Heart left ventricle (tissue), 16 donors: ENCODE measurements around the gene TBC1D10B. TPM values are rescaled to one million over a fixed set of nuclear protein-coding genes. Genes with fewer than 3 reads are reported as not detected.
A peak's percentile ranks its signal among the peaks of the same experiment; 100 is the strongest.

ENCODE experiments used
- ATAC-seq, 4 donors: fragments of 200-7000 bp; cut with Tn5 transposase; one replicate each; pipeline ENCODE4 v1.9.1; 2020 to 2022; ENCODE audit warnings: moderate library complexity in 4 of 4, mild to moderate bottlenecking in 3 of 4, moderate number of reproducible peaks in 1 of 4
- DNase-seq, 5 donors: peaks; one replicate each; pipeline ENCODE4 v3.0.0-alpha.2; 2020
- H3K27ac ChIP-seq, 12 donors: fragments of 200-600 bp; sonication (generic) in 4 of 12; one replicate each; pipeline versions ENCODE4 v1.5.0 to v1.8.0; 2016 to 2022; ENCODE audit warnings: mild to moderate bottlenecking in 2 of 12
- H3K27me3 ChIP-seq, 9 donors: fragments of 200-600 bp; sonication (generic) in 2 of 9; one replicate each; pipeline versions ENCODE4 v1.5.1 to v1.8.0; 2016 to 2022; ENCODE audit warnings: mild to moderate bottlenecking in 3 of 9
- H3K36me3 ChIP-seq, 9 donors: fragments of 200-600 bp; sonication (generic) in 2 of 9; one replicate each; pipeline versions ENCODE4 v1.5.0 to v1.8.0; 2018 to 2022; ENCODE audit warnings: mild to moderate bottlenecking in 2 of 9
- H3K4me1 ChIP-seq, 12 donors: fragments of 200-600 bp; sonication (generic) in 4 of 12; one replicate each; pipeline versions ENCODE4 v1.5.0 to v1.8.0; 2016 to 2022; ENCODE audit warnings: mild to moderate bottlenecking in 3 of 12
- H3K4me3 ChIP-seq, 12 donors: fragments of 200-600 bp; sonication (generic) in 4 of 12; one replicate each; pipeline versions ENCODE4 v1.5.0 to v1.8.0; 2017 to 2022; ENCODE audit warnings: mild to moderate bottlenecking in 9 of 12, moderate library complexity in 4 of 12
- H3K9me3 ChIP-seq, 12 donors: fragments of 200-600 bp; sonication (generic) in 4 of 12; one replicate each; pipeline versions ENCODE4 v1.5.0 to v1.8.0; 2016 to 2022; ENCODE audit warnings: mild to moderate bottlenecking in 1 of 12
- POLR2A ChIP-seq, 2 donors: fragments of 450-650 bp; IDR thresholded peaks; one replicate each; pipeline ENCODE4 v1.6.1; 2017; ENCODE audit warnings: antibody characterized with exemption in 2 of 2, mild to moderate bottlenecking in 2 of 2, moderate library complexity in 2 of 2
- WGBS, 4 donors: extraction: QIAGEN DNeasy Blood & Tissue Kit in 2 of 4; methylation state at CpG; one replicate each; pipeline versions ENCODE4 v1.1.5 to v1.1.7; 2013 to 2018; 5-methylcytosine and 5-hydroxymethylcytosine counted together
- intact Hi-C, 10 donors: fragments of 100-400 bp; cut with DNase I; formaldehyde crosslinking; loops; one replicate each; pipeline versions ENCODE4 v1.11.1 to v1.14.2; 2022
- polyA plus RNA-seq, 2 donors: library from polyadenylated mRNA; stranded (reverse); fragments of 200-250 nt; gene quantifications; one replicate each; pipeline ENCODE4 v1.2.3, GENCODE V29; 2013
- total RNA-seq, 9 donors: library from RNA; depleted of rRNA in 2 of 9; stranded (reverse); fragments of >200 nt in 2 of 9; fragmentation: NEBNext Ultra II Directional in 3 of 9; extraction: Animal tissue kit (Norgen Biotek cat#: 25700) in 3 of 9; gene quantifications; one replicate each; pipeline versions ENCODE4 v1.1.0 to v1.2.4, GENCODE V29; 2016 to 2023
- TF ChIP-seq, protein P1 (sequence below), 12 donors: fragments of 200-600 bp; sonication (generic) in 4 of 12; IDR thresholded peaks; one replicate each; pipeline versions ENCODE4 v1.5.0 to v1.8.0; 2018 to 2022; ENCODE audit warnings: antibody characterized with exemption in 12 of 12, mild to moderate bottlenecking in 5 of 12
- donor health status: ischemic (EF 13 %, LVEDD 7.1; RV severe dilation, severe dysfunction).
- donor health status: healthy with polysubstance abuse.
- donor health status: DM: no; HTN: yes; CAD: no.
- donor health status: DM: no; HTN: no; CAD: no.
- donor health status: ischemic (EF 25% LVEDD 6.9; RV normal size, moderate dysfunction).
- donor health status: ischemic (EF 25% LVEDD 5.7; RV mildly dilated, moderate dysfunction).
- donor health status: healthy.
- donor health status: DM: yes; HTN: yes; CAD: no.
- donor health status: ischemic (EF 35%, LVEDD 5.7; RV mildly dilated, moderate dysfunction).
- donor health status: nonischemic (EF 11% LVEDD 7.7; RV severe dilation, severe dysfunction).
- donor health status: DM: yes; HTN: yes; CAD: no.
- donor health status: PGD.
- donor health status: ischemic (EF 29% LVEDD 5.4; RV normal size, mild dysfunction).
- donor health status: nonischemic (EF 23%, LVEDD 6.1; RV moderate dilation, normal function).

The TBC1D10B gene
- total and polyA plus RNA-seq, 11 donors, result 16.9 to 40.0 (median 24.2) TPM

DNA sequence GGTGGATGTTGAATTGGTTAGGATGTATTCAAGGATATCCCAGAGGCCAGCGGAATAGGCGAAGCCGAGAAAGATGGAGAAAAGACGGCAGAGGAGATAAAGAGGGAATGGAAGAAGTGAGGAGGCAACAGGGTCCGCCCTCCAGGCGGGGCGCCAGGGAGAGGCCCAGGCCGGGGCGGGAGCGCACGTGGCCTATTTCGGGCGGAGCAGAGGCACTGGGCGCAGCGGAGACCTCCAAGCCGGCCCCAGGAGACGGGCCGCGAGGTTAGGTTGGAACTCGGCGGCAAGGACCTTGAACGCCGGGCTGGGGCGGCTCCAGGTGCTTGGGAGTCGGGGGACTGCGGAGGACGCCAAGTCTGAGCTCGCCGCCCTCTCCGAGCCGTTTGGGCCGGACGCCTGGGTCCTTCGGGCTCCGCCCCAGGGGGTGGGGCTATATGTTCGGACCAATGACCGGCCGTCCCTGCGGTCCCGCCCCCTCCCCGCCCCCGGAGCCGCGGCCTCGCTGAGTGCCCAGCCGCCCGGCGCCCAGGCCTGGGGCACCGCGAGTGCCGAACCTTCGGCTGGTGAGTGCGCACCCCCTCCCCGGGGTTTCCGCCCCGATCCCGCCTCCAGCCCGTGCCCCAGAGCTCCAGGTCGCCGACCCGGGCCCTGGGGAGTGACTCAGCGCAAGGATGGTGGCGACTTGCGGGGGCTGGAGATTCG lies 37.0 kb upstream of the TBC1D10B start, which contains the start of gene ZNF771:
TSS of gene ZNF771 (plus strand) at position 505 of the 702 bp plus-strand sequence. CDS start 448 bp downstream, outside the sequence.
- no peaks in the 10 kb centered on the region for H3K27me3 ChIP-seq
- H3K9me3 ChIP-seq, result no peaks in the 10 kb centered on the region
- intact Hi-C loops, result loop anchor here in 4 of 10 donors (2.0 to 10.0 kb wide), 6 partner anchors 28 to 335 kb away; partner anchors contain the start of genes TBX6 (in 2 of the 4) and YPEL3 (in 1 of the 4)
- H3K27ac ChIP-seq, result peak within 1 kb of the TSS; percentile 61 to 93 (median 85)
- TF ChIP-seq POLR2A (IDR thresholded peaks at IDR 0.05), result peak in 1 of 2 donors; percentile 59
- TF ChIP-seq, protein P1, sequence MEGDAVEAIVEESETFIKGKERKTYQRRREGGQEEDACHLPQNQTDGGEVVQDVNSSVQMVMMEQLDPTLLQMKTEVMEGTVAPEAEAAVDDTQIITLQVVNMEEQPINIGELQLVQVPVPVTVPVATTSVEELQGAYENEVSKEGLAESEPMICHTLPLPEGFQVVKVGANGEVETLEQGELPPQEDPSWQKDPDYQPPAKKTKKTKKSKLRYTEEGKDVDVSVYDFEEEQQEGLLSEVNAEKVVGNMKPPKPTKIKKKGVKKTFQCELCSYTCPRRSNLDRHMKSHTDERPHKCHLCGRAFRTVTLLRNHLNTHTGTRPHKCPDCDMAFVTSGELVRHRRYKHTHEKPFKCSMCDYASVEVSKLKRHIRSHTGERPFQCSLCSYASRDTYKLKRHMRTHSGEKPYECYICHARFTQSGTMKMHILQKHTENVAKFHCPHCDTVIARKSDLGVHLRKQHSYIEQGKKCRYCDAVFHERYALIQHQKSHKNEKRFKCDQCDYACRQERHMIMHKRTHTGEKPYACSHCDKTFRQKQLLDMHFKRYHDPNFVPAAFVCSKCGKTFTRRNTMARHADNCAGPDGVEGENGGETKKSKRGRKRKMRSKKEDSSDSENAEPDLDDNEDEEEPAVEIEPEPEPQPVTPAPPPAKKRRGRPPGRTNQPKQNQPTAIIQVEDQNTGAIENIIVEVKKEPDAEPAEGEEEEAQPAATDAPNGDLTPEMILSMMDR (IDR thresholded peaks at IDR 0.05), result peak in 3 of 12 donors; percentile 15 to 18 (median 15)
- peaks cover 0 to 13% (median 8%) of the 10 kb centered on the region in 9 donors for H3K36me3 ChIP-seq
- 0 to 1% (median 0%) methylated on average over 25 to 65 of the region's 65 CpGs for WGBS, 4 donors
- peak; percentile 94 to 97 (median 94) for DNase-seq
- ATAC-seq, result peak; percentile 83 to 97 (median 96)
- H3K4me1 ChIP-seq, result peaks cover 0 to 33% (median 17%) of the 10 kb centered on the region in 12 donors
- peak within 1 kb of the TSS; percentile 54 to 96 (median 76) for H3K4me3 ChIP-seq

DNA sequence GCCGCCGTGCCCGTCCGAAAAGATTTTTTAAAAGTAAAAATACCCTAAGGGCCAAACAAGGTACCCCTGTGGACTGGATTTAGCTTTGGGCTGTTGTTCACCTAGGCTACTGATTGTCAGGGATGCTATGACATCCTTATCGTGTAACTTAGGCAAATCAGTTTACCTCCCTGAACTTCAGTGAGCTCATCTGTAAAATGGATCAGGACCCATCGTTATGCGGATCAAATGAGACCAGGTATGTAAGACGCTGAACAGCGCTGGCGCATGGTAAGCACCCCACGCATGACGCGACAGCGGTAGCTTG lies 36.5 kb upstream of the TBC1D10B start:
- TF ChIP-seq, protein P1 (IDR thresholded peaks at IDR 0.05), result no peak
- no peak for TF ChIP-seq POLR2A (IDR thresholded peaks at IDR 0.05)
- Histone ChIP-seq H3K27ac (peak overlapping the region in 11 of 12 donors; percentile 76 to 93 (median 85)), H3K9me3 (no peaks in the 10 kb centered on the region), H3K27me3 (no peaks in the 10 kb centered on the region), H3K4me1 (peaks cover 0 to 33% (median 17%) of the 10 kb centered on the region in 12 donors), H3K36me3 (peaks cover 0 to 8% (median 5%) of the 10 kb centered on the region in 9 donors), H3K4me3 (peak overlapping the region; percentile 54 to 96 (median 76))
- 15 to 22% (median 19%) methylated on average over 14 of the region's 14 CpGs for WGBS, 4 donors
- intact Hi-C loops, result loop anchor here in 4 of 10 donors (2.0 to 10.0 kb wide), 6 partner anchors 28 to 334 kb away; partner anchors contain the start of genes TBX6 (in 2 of the 4) and YPEL3 (in 1 of the 4)
- no peak for DNase-seq
- ATAC-seq, result no peak

DNA sequence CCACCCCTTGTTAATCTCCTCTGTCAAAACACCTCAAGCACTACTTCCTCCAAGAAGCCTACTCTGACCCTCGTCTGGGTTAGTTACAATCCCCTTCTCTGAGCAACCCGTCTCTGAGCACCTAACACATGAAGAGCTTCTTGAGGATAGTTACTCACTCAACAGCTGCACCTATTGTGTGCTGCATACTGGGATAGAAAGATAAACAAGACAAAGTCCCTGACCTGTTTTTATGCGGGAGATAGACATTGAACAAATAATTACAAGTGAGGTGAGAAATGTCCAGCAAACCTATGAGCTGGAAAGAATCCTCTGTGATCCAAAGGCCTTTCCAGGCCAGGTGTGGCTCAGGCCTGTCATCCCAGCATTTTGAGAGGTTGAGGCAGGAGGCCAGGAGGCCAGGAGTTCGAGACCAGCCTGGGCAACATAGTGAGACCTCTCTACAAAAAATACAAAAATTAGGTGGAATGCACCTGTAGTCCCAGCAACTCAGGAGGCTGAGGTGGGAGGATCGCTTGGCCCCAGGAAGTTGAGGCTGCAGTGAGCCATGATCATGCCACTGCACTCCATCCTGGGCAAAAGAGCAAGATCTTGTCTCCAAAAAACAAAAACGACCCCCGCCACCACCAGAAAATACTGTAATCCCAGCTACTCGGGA lies 31.6 kb upstream of the TBC1D10B start:
- no peak for ATAC-seq
- WGBS, 4 donors, result 86 to 91% (median 89%) methylated on average over 8 of the region's 8 CpGs
- Histone ChIP-seq H3K27ac (no peak overlapping the region), H3K4me1 (peaks cover 0 to 29% (median 9%) of the 10 kb centered on the region in 12 donors), H3K4me3 (no peak overlapping the region), H3K9me3 (no peaks in the 10 kb centered on the region), H3K27me3 (no peaks in the 10 kb centered on the region), H3K36me3 (peaks cover 0 to 18% (median 6%) of the 10 kb centered on the region in 9 donors)
- TF ChIP-seq POLR2A (IDR thresholded peaks at IDR 0.05), result no peak
- TF ChIP-seq, protein P1 (IDR thresholded peaks at IDR 0.05), result no peak
- no peak for DNase-seq
- intact Hi-C loops, result loop anchor here in 3 of 10 donors (5.0 to 10.0 kb wide), 2 partner anchors 35 to 307 kb away; partner anchors contain the start of genes TBX6 (in 1 of the 3) and YPEL3 (in 1 of the 3)
